ENCODE measurements around the gene PANX3.

DNA sequence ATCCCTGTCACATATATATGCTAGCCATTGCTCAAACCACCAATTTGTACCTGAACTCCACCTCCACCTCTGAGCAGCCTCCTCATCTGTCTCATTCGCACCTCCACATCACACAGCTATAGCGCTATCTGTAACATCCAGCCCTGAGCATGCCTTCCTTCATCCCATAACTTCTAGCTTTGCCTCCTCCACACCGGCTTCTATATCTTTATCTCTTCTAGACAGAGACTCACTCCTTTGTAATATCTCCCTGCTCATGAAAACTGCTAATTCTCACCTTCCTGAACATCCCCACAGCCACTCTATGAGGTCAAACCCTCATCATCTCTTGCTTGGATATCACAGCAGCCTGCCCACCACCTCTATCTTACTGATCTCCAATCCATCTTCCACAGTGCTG is 56.4 kb downstream of the PANX3 start:
- TF ChIP-seq POLR2A (IDR thresholded peaks at IDR 0.05; ENCODE audit: low read depth, low read length) (no peak), POLR2AphosphoS5 (IDR thresholded peaks at IDR 0.05; ENCODE audit: low read depth, low read length) (no peak)
